Measurements from ENCODE around the gene IFRD2. TPM values are rescaled to one million over a fixed set of nuclear protein-coding genes. Genes with fewer than 3 reads are reported as not detected.

The IFRD2 gene
- total and polyA plus RNA-seq, 10 donors, result 40.2 to 76.7 (median 56.3) TPM

- peak; percentile 89 for DNase-seq
Measured at GRCh38 chr3:50322386-50323091, 30.3 kb upstream of the IFRD2 start, which contains the start of gene HYAL2. HYAL2 (minus strand) TSS chr3:50322745; CDS start chr3:50320489, 2,256 bp downstream.

GRCh38 chr3:50322115-50322385 lies 29.8 kb upstream of the IFRD2 start:
- Histone ChIP-seq H3K4me3 (peak overlapping the region; percentile 72 to 97 (median 90)), H3K4me1 (peaks cover 28 to 93% (median 89%) of the 10 kb centered on the region in 6 donors), H3K36me3 (peaks cover 2 to 64% (median 37%) of the 10 kb centered on the region in 6 donors), H3K9me3 (no peaks in the 10 kb centered on the region), H3K27ac (peak overlapping the region; percentile 86 to 96 (median 93)), H3K27me3 (replicated peaks in 1 of 7) (no peaks in the 10 kb centered on the region)
- 18 to 35% (median 32%) methylated on average over 7 to 14 of the region's 14 CpGs for WGBS, 5 donors
- TF ChIP-seq POLR2AphosphoS5 (IDR thresholded peaks at IDR 0.05) (no peak), POLR2A (IDR thresholded peaks at IDR 0.05) (no peak), CTCF (IDR thresholded peaks at IDR 0.05 in 8 of 11, conservative IDR thresholded peaks at IDR 0.05 in 3 of 11) (no peak)
- DNase-seq, result no peak
- intact Hi-C loops (cut with DNase I; ENCODE audit: low total_unique reads), result loop anchor here (10.0 kb wide), 1 partner anchor 87 kb away; the partner anchor contains the start of gene GNAI2

More at GRCh38 chr3:50322386-50323091, 30.3 kb upstream of the IFRD2 start, which contains the start of gene HYAL2:
- 47 to 60% (median 55%) methylated on average over 14 to 31 of the region's 31 CpGs for WGBS, 5 donors
- Histone ChIP-seq H3K9me3 (no peaks in the 10 kb centered on the region), H3K27ac (peak within 1 kb of the TSS; percentile 86 to 96 (median 93)), H3K36me3 (peaks cover 2 to 59% (median 32%) of the 10 kb centered on the region in 6 donors), H3K4me1 (peaks cover 33 to 93% (median 89%) of the 10 kb centered on the region in 6 donors), H3K27me3 (replicated peaks in 1 of 7) (no peaks in the 10 kb centered on the region), H3K4me3 (peak within 1 kb of the TSS; percentile 72 to 97 (median 90))
- intact Hi-C loops (cut with DNase I; ENCODE audit: low total_unique reads), result loop anchor here (10.0 kb wide), 1 partner anchor 88 kb away; the partner anchor contains the start of gene GNAI2
- peak in 1 of 3 donors; percentile 66 for TF ChIP-seq POLR2A (IDR thresholded peaks at IDR 0.05)
- TF ChIP-seq CTCF (IDR thresholded peaks at IDR 0.05 in 8 of 11, conservative IDR thresholded peaks at IDR 0.05 in 3 of 11), result no peak
- TF ChIP-seq POLR2AphosphoS5 (IDR thresholded peaks at IDR 0.05), result peak; percentile 90 to 95 (median 93)

- no peaks in the 10 kb centered on the region for H3K27me3 ChIP-seq (replicated peaks in 1 of 7)
- TF ChIP-seq POLR2A (IDR thresholded peaks at IDR 0.05), result peak in 1 of 3 donors; percentile 5
- peak; percentile 54 to 75 (median 68) for TF ChIP-seq POLR2AphosphoS5 (IDR thresholded peaks at IDR 0.05)
- peak; percentile 27 to 85 (median 62) for TF ChIP-seq CTCF (IDR thresholded peaks at IDR 0.05 in 8 of 11, conservative IDR thresholded peaks at IDR 0.05 in 3 of 11)
- peaks cover 2 to 66% (median 37%) of the 10 kb centered on the region in 6 donors for H3K36me3 ChIP-seq
- H3K4me1 ChIP-seq, result peaks cover 30 to 93% (median 89%) of the 10 kb centered on the region in 6 donors
- intact Hi-C loops (cut with DNase I; ENCODE audit: low total_unique reads), result loop anchor here (10.0 kb wide), 1 partner anchor 87 kb away; the partner anchor contains the start of gene GNAI2
- no peaks in the 10 kb centered on the region for H3K9me3 ChIP-seq
- 0 to 2% (median 1%) methylated on average over 23 to 59 of the region's 59 CpGs for WGBS, 5 donors
- peak; percentile 96 for DNase-seq
- peak overlapping the region; percentile 72 to 97 (median 90) for H3K4me3 ChIP-seq
- peak overlapping the region; percentile 86 to 96 (median 93) for H3K27ac ChIP-seq
Measured at GRCh38 chr3:50321336-50322114, 29.3 kb upstream of the IFRD2 start.

All from spleen (tissue), 11 donors.